Posterior vena cava (tissue), 2 donors: Measurements from ENCODE around the gene KIF3A. TPM values are rescaled to one million over a fixed set of nuclear protein-coding genes. Genes with fewer than 3 reads are reported as not detected.

Source experiments
- DNase-seq: peaks from one replicate; pipeline ENCODE4 v3.0.0-alpha.2; 2020; ENCODE audit warnings: low spot score
- intact Hi-C, 2 donors: fragments of 100-400 bp; cut with DNase I; formaldehyde crosslinking; loops; one replicate each; pipeline versions ENCODE4 v1.14.1 to v1.14.2; 2022 to 2023
- total RNA-seq, 2 donors: library from RNA; stranded (reverse); fragmentation: NEBNext Ultra II Directional; extraction: Animal tissue kit (Norgen Biotek cat#: 25700); gene quantifications; one replicate each; pipeline ENCODE4 v1.2.1, GENCODE V29; 2021
- donor health status: DM: yes; HTN: yes; CAD: no.
- donor health status: DM: yes; HTN: yes; CAD: no.

KIF3A gene
- total RNA-seq, 2 donors from 2014 or later: 7.5 to 10.0 TPM

DNA sequence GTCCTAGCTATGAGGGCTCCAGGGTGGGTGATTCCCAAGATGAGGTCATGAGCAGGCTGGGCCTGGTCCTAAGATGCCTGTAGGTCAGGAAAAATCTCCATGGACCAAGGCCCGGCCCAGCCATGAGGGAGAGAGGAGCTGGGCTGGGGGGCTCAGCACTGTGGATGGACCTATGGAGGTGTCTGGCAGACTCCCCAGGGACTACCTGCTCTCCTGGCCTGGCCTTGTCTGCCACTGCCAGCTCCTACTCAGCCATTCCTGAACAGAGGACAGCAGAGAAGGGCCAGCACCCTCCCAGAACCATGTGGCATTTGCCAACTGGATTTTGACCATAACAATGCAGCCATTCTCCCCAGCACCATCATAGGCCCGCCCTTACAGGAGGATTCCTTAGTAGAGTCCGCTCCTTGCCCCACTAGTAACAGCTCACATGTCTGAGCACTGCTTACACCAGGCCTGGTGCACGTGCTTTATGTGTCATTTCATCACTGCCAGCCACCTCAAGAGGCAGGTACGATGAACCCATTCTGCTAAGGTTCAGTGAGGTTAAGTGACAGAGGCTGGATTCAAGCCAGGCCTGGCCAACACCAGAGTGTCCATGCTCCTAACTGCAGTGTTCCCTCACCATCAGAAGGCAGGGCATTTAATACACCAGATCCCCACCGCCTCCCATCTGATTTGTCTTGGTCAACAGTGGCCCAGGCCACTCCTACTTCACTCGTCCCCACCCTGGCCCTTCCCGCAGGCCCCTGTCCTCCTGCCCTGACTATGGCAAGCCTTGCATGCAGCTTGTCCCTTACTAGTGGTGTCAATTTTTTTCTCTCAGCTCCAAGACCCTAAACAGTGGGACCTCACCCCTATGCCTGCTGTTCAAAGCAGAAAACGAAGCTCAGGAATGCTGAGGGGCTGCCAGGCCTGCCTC, 78.7 kb downstream of the KIF3A start:
- intact Hi-C loops: no loop called here
- no peak for DNase-seq

DNA sequence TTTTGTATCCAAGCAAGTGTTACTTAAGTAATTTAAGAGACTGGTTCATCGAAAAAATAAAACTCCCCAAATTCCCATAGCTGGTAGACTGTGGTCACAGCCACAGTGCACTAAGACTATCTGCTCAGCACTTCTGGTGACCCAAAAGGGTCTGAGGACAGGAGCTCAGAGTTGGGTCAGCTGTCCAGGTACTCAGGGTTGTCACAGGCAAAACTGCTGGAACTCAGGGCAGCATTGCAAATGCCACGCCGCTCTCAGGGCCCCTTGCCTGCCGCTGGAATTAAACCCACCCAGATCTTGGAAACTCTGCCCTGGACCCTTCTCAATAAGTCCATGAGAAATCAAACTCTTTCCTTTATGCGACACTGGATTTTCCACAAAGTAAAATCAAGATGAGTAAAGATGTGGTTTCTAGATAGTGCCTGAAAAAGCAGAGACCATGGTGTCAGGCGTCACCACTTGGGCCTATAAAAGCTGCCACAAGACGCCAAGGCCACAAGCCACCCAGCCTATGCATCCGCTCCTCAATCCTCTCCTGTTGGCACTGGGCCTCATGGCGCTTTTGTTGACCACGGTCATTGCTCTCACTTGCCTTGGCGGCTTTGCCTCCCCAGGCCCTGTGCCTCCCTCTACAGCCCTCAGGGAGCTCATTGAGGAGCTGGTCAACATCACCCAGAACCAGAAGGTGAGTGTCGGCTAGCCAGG, 79.5 kb downstream of the KIF3A start, which contains the start of gene IL13:
Gene IL13, plus strand, starts transcription at position 498 of the 705 bp plus-strand sequence. Its CDS starts 14 bp downstream, at position 512.
- no peak for DNase-seq
- intact Hi-C loops: no loop called here

DNA sequence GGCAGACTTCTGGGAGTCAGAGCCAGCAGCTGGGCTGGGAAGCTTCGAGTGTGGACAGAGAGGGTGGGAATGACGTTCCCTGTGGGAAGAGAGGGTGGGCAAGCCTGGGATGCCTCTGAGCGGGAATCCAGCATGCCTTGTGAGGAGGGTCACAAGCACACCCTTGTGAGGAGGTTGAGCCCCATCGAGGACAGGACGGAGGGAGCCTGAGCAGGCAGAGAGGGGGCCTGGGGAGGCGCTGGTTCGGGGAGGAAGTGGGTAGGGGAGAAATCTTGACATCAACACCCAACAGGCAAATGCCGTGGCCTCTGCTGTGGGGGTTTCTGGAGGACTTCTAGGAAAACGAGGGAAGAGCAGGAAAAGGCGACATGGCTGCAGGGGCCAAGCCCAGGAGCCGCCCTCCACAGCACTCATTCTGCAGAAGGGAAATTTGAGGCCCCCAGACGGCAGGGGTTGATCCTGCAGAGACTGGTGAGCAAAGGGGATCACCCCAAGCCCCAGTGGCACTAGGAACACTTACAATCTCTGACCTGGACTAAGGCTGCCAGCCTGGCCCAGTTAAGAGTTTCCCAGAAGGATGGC, 80.5 kb downstream of the KIF3A start:
- intact Hi-C loops: no loop called here
- no peak for DNase-seq

DNA sequence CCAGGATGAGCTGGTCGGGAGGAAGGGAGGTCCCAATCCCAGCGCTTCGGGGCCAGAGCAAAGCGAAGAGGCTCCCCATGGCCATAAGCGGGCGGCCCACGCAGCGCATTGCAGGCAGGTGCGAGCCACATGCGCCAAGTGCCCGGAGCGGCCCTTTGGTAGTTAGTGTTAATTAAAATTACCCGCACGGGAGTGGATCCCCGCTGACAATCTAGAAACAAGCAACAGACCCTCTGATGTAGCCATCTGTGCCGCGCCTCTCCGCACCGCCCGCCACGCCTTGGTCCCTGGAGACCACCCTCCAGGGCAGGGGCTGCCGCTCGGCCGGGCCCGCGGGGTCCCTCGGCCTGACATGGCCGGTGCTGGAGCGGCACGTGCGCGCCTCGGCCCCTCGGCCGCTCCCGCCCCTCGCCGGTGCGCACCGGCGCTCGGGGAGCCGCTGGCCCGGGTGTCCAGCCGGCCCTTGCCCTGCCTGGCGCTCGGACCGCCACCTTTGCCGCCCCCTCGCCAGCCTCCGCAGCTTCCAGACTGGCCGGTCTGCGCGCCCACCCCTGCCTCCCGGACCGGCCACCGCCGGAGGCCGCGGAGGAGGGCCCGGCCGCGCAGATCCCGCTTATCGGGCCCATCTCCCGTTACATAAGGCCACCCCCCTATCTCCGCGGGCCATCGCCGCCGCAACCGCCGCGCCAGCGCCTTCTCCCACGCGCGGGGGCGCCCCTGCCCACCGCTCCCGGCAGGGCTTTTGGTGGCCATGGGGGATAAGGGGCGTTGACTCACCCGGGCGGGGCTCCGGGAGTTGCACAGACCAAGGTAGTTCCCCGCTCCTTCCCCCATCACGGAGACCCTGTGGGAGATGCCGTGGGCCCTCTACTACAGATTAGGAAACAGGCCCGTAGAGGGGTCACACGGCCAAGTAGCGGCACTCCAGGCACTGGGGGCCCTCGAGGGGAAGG, 81.2 kb downstream of the KIF3A start:
- intact Hi-C loops: no loop called here
- DNase-seq: no peak

DNA sequence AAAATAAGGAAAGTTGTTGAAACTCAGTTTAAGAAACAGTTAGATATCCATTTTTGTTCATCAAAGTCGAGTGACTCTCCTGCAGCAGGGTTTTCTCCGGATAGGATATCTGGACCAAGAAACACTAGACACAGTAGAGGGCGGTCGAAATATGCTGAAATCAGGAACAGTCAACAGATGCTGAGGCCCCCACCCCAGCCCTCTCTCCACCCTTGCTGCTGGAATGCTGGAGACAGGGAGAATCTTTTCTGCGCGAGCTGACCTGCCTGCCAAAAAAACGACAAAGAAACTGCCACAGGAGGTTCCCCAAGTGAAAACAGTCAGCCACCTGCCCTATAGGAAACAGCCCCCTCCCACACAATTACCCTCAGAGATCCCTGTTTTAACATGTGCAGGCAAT, 83.6 kb downstream of the KIF3A start:
- DNase-seq: no peak
- intact Hi-C loops: no loop called here

DNA sequence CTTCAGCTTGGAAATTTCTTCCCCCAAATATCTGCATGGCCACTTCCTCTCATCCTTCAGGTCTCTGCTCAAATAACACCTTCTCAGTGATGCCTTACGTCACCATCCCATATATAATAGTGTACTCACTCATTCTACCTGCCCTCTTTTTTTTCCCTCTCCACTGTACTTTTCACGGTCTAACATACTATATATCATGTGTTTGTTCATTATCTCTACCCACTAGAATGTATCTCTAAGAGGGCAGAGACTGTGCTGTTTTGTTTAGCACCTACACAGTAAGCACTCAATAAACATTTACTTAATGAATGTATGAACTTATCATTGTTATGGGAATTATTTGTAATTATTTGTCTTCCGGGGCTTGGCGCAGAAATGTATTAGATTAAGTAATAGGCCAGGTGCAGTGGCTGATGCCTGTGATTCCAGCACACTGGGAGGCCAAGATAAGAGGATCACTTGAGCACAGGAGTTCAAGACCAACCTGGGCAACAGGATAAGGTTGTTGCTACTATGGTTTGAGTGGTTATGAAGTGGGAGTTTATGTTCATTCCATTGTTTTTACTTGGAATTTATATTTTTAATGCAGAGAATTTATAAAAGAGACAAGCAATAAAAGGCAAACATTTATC, 85.4 kb downstream of the KIF3A start:
- DNase-seq: no peak
- intact Hi-C loops: no loop called here

DNA sequence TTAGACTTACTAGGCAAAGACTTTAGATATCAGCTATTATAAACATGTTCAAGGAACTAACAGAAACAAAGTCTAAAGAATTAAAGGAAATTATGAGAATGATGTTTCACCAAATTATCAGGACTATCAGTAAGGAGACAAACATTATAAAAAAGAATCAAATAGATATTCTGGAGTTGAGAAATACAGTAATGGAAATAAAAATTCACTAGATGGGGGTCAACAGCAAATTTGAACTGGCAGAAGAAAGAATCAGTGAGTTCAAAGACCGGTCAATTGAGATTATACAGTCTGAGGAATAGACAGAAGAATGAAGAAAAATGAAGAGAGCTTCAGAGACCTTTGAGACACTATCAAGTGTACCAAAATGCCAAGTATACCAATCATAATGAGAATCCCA, 89.0 kb downstream of the KIF3A start:
- DNase-seq: no peak
- intact Hi-C loops: no loop called here

DNA sequence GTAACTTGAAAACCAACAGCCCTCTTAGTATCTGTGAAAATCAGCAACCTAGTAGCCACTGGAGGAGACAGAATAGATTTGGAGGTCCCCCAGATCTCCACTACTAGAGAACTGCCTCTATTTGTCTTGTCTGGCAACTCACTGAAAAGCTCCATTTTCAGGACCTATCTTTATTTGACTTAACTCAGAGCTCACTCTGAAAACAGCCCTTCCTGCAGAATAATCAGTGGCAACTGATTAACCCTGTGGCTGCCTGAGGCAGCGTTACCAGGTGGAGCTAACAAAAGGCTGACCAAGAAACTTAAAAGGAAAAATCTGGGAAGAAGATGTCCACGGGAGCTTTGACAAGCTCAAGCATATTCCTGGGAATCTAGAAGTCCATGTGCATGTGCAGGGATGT, 89.9 kb downstream of the KIF3A start:
- no peak for DNase-seq
- intact Hi-C loops: no loop called here

DNA sequence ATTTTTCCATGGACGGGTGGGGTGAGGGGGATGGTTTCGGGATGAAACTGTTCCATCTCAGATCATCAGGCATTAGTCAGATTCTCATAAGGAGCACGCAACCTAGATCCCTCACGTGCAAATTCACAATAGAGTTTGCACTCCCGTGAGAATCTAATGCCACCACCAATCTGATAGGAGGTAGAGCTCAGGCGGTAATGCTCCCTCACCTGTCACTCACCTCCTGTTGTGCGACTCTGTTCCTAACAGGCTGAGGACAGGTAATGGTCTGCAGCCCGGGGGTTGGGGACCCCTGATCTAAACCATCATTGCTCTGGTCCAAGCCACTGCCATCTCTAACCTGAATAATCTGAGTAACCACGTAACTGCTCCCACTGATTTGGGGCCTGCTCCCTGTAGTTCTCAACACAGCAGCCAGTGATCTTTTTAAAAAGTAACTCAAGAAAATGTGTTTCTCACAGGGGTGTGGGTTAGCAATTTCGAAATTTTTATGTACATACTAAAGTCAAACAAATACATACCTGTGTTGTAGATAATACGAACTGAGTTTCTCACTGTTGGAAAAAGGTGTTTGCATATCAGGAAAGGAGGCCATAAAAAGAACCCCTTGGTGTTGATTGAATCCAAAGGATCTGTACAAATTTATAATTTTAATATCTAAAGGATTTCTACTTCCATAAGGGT, 90.6 kb downstream of the KIF3A start:
- intact Hi-C loops: no loop called here

DNA sequence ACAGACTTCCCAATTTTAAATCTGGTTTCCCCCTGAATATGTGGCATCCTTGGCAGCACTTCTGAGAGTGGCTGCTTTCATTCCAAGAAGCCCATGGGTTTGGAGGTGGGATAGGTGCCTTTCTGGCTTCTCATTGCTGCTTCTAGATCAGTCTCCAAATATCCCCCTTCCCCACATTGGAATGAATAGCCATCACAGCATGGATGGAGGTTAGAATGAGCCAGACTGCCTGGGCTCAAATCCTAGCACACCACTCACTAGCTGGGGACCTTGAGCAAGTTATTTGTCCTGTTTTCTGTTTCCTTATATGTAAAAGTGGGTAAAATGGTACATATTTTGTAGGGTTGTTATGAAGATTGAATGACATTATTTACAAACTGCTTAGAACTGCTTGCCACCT, 93.2 kb downstream of the KIF3A start:
- intact Hi-C loops: no loop called here
- DNase-seq: no peak

More for the DNA sequence above, 90.6 kb downstream of the KIF3A start:
- DNase-seq: no peak

Other genes with a start within 250 kb of the KIF3A start
- 10 to 100 TPM; 18.7 to 20.5 TPM for gene IRF1, start 246.8 kb downstream of the KIF3A start, total RNA-seq
- not detected for gene IL5, start 194.0 kb downstream of the KIF3A start, total RNA-seq
- gene RAD50, start 180.6 kb downstream of the KIF3A start, total RNA-seq: 10 to 100 TPM; 30.3 to 31.3 TPM
- gene IL13, start 79.4 kb downstream of the KIF3A start, total RNA-seq: under 1 TPM in 1 of 2 donors, not detected in 1; 0.29 TPM
- not detected for gene IL4, start 63.6 kb downstream of the KIF3A start, total RNA-seq
- not detected for gene CCNI2, start 9.9 kb upstream of the KIF3A start, total RNA-seq
- 10 to 100 TPM; 42.9 to 54.8 TPM for gene SEPTIN8, start 39.7 kb upstream of the KIF3A start, total RNA-seq
- gene SOWAHA, start 75.8 kb upstream of the KIF3A start, total RNA-seq: not detected
- 1 to 10 TPM; 5.2 to 6.8 TPM for gene SHROOM1, start 93.1 kb upstream of the KIF3A start, total RNA-seq
- gene GDF9, start 128.9 kb upstream of the KIF3A start, total RNA-seq: under 1 TPM; 0.33 to 0.51 TPM
- 100 to 1,000 TPM; 364 to 379 TPM for gene UQCRQ, start 129.1 kb upstream of the KIF3A start, total RNA-seq
- under 1 TPM; 0.48 to 0.69 TPM for gene LEAP2, start 136.1 kb upstream of the KIF3A start, total RNA-seq
- 10 to 100 TPM; 78.2 to 90.3 TPM for gene AFF4, start 226.1 kb upstream of the KIF3A start, total RNA-seq